Stimulated activated CD4-positive, alpha-beta T cell treated with anti-CD3 and anti-CD28 coated beads, Interleukin-15, amount 100 ng/mL, for 1 hour (primary cell): ENCODE measurements around the gene OBI1.

Experiments
- DNase-seq, 2 donors: peaks; one replicate each; pipeline ENCODE4 v3.0.0-alpha.2; 2020; ENCODE audit warnings: low read depth in 1 of 2, low spot score in 1 of 2

The OBI1 gene

DNA sequence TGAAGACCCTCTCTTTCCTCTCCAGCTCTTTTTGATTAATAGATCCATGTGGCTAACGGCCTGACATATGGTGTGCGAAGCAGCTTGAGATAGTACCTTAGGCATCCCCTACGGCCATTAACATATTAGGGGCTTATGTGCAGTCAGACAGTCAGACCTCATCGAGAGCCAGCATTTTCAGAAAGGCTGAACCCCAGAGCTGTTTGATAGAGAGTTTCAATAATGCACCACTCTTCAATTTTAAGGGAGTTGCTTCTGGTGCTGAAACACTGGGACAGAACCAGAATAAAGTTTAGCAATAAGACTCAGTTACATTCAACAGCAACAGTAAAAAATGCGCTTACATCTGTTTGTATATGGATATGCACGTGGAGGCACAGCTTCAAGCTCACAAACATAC, 66.4 kb downstream of the OBI1 start:
- no peak for DNase-seq

GRCh38 chr13:78589206-78589605, 69.7 kb downstream of the OBI1 start:
- DNase-seq = no peak

DNA sequence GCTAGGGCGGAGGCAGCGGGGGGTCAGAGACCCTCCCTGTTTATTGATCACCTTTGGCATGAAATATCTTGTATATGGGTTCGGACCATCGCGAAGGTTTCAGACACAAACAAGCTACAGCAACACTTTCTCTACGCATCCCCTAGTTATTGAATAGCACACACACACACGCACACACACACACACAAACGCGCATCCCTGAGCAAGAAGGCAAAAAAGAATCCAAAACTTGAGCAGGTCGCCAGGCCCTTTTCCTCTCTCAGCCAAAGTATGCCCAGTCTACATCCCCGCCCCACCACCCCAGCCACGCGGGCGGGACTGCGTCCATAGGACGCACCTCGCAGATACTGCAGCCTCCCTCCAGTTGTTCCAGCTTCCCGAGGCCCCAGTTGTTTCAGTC, 71.6 kb downstream of the OBI1 start:
- DNase-seq = no peak

- DNase-seq = no peak
Measured at GRCh38 chr13:78586706-78587105, 72.2 kb downstream of the OBI1 start.

DNA sequence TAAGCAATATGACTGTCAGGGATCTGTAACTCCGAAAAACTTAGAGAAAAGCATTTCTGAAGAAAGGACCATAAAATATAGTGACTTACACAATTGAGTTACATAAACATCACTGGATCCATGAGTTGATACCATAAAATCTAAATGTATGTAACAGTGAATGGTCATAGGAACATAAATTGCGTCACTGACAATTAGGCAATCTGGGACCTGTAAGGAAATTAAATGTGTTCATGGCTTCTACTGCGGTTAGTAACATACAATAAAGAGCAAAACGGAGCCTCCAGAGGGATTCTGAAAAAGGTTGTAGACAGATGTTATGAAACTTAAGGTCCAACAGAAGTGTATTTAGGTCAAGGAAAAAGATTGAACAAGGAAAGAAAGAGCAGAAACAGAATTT, 82.7 kb downstream of the OBI1 start:
- DNase-seq = no peak

DNA sequence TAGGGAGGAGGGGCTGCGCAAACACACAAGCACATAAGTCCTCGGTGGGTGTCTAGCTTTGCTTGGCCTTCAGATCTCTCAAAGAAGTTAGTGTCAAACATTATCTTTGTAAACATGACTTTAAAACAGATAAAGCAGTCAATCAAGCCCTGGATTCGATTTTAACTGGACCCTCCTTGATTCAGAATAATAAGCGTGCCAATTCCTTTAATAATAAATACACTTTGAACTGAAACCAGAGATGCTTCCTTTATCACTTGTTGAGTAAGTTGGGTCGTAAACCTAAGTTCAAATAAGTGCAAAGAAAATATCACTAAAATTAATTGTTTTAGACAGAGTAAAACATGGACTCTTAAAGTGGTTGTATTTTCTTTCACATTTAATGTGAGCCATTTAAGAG, 86.5 kb downstream of the OBI1 start:
- DNase-seq = no peak

DNA sequence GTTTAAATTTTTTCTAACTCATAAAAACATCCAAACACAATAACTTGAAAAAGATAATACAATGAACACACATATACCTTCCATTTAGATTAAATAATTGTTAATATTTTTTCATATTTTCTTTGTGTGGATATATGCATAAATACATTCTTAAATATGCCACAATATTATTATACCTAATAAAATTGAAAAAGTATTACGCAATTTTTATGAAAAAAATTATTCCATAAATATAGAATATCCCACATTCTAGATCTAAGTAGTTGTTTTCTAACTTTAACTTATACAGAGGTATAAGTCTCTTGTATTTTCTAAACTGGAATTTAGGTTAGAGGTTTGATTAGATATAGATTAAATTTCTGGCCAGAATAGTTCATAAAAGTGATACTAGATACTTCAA, 89.9 kb downstream of the OBI1 start:
- no peak for DNase-seq

DNA sequence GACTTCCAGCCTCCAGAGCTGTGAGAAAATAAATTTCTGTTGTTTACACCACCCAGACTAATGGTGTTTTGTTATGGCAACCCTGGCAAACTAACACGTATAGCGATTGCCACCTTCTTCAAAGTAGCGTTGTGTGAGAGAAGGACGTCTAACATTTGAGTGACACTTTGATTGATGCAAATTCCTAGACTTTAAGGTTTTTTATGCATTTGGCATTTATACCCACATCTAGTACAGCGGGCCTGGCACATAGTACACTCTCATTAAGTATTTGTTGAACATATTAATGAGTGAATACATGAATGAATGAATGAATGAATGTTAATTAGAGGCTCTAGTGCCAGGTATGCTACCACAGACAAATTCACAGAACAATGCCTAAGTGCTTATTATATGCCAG, 92.3 kb downstream of the OBI1 start:
- no peak for DNase-seq
